ENCODE results near the gene GATAD2A. TPM values are rescaled to one million over a fixed set of nuclear protein-coding genes. Genes with fewer than 3 reads are reported as not detected.

Gene GATAD2A
- total and polyA plus RNA-seq, 7 donors: 18.5 to 65.9 (median 43.4) TPM

GRCh38 chr19:19485998-19486290 is 80.5 kb downstream of the GATAD2A start:
- intact Hi-C loops (cut with DNase I): loop anchor here in 1 of 2 donors (5.0 kb wide), 1 partner anchor 104 kb away; no protein-coding TSS in a partner anchor
- no peak for TF ChIP-seq CTCF (IDR thresholded peaks at IDR 0.05)
- H3K9me3 ChIP-seq: no peaks in the 10 kb centered on the region
- H3K4me3 ChIP-seq: no peak overlapping the region
- DNase-seq: peak in 1 of 2 donors; percentile 23
- ATAC-seq: no peak
- 91 to 94% (median 93%) methylated on average over 5 of the region's 5 CpGs for WGBS, 3 donors
- no peak overlapping the region for H3K27ac ChIP-seq
- H3K4me1 ChIP-seq: peaks cover 44% of the 10 kb centered on the region
- no peaks in the 10 kb centered on the region for H3K36me3 ChIP-seq (ENCODE audit: insufficient read depth in 1 of 2, low read depth in 1 of 2)
- no peaks in the 10 kb centered on the region for H3K27me3 ChIP-seq (ENCODE audit: insufficient read depth in 3 of 3, low read length in 2 of 3)

- intact Hi-C loops (cut with DNase I): loop anchor here in 1 of 2 donors (5.0 kb wide), 1 partner anchor 104 kb away; no protein-coding TSS in a partner anchor
- Histone ChIP-seq H3K4me3 (no peak overlapping the region), H3K27ac (no peak overlapping the region), H3K4me1 (peaks cover 44% of the 10 kb centered on the region), H3K27me3 (ENCODE audit: insufficient read depth in 3 of 3, low read length in 2 of 3) (no peaks in the 10 kb centered on the region), H3K9me3 (no peaks in the 10 kb centered on the region), H3K36me3 (ENCODE audit: insufficient read depth in 1 of 2, low read depth in 1 of 2) (no peaks in the 10 kb centered on the region)
- DNase-seq (peak in 1 of 2 donors; percentile 34), ATAC-seq (no peak)
- 67 to 76% (median 71%) methylated on average over 15 of the region's 15 CpGs for WGBS, 3 donors
- no peak for TF ChIP-seq CTCF (IDR thresholded peaks at IDR 0.05)
Observed at GRCh38 chr19:19486343-19487076, 81.0 kb downstream of the GATAD2A start.

GRCh38 chr19:19487077-19487949 is 81.8 kb downstream of the GATAD2A start:
- Histone ChIP-seq H3K9me3 (no peaks in the 10 kb centered on the region), H3K4me3 (no peak overlapping the region), H3K27me3 (ENCODE audit: insufficient read depth in 3 of 3, low read length in 2 of 3) (no peaks in the 10 kb centered on the region), H3K27ac (no peak overlapping the region), H3K4me1 (peaks cover 44% of the 10 kb centered on the region), H3K36me3 (ENCODE audit: insufficient read depth in 1 of 2, low read depth in 1 of 2) (peaks cover 0 to 1% of the 10 kb centered on the region in 2 donors)
- DNase-seq (peak in 1 of 2 donors; percentile 43), ATAC-seq (no peak)
- intact Hi-C loops (cut with DNase I): loop anchor here in 1 of 2 donors (5.0 kb wide), 1 partner anchor 105 kb away; no protein-coding TSS in a partner anchor
- WGBS, 3 donors: 75 to 90% (median 77%) methylated on average over 9 of the region's 9 CpGs
- no peak for TF ChIP-seq CTCF (IDR thresholded peaks at IDR 0.05)

- Histone ChIP-seq H3K27me3 (ENCODE audit: insufficient read depth in 3 of 3, low read length in 2 of 3) (no peaks in the 10 kb centered on the region), H3K4me3 (no peak overlapping the region), H3K36me3 (ENCODE audit: insufficient read depth in 1 of 2, low read depth in 1 of 2) (peaks cover 0 to 10% of the 10 kb centered on the region in 2 donors), H3K9me3 (no peaks in the 10 kb centered on the region), H3K27ac (peak overlapping the region; percentile 67), H3K4me1 (peaks cover 39% of the 10 kb centered on the region)
- DNase-seq: peak in 1 of 2 donors; percentile 59
- TF ChIP-seq CTCF (IDR thresholded peaks at IDR 0.05): no peak
- ATAC-seq: peak in 1 of 4 donors; percentile 35
- intact Hi-C loops (cut with DNase I): loop anchor here in 1 of 2 donors (5.0 kb wide), 1 partner anchor 106 kb away; no protein-coding TSS in a partner anchor
- WGBS, 3 donors: 46 to 61% (median 48%) methylated on average over 20 of the region's 20 CpGs
Observed at GRCh38 chr19:19487950-19488874, 82.7 kb downstream of the GATAD2A start.

Data from psoas muscle (tissue), 8 donors.